Measurements from ENCODE around the gene BTBD18. TPM values are rescaled to one million over a fixed set of nuclear protein-coding genes. Genes with fewer than 3 reads are reported as not detected.
"Not testable (repeated sequence)": the region's sequence is repeated elsewhere in the genome, so short reads cannot be mapped to it uniquely, and the experiment has no call there.

The BTBD18 gene
- total and polyA plus RNA-seq, 10 of the 15 experiments (the other 5 are each of a cell fraction or from before 2014, with no cell fraction given) = 0.05 to 0.58 (median 0.19) TPM; not detected in 6

- TF ChIP-seq EZH2 (IDR thresholded peaks at IDR 0.05; ENCODE audit: borderline replicate concordance, control insufficient read depth, low read depth, low read length) (no peak), ZNF274 (IDR thresholded peaks at IDR 0.05; ENCODE audit: insufficient read depth, insufficient read length) (no peak), IKZF1 (conservative IDR thresholded peaks at IDR 0.05) (no peak)
Measured at GRCh38 chr11:57711414-57712255, 40.0 kb downstream of the BTBD18 start, which contains the start of gene MED19 (continued).

GRCh38 chr11:57709802-57710367, 41.7 kb downstream of the BTBD18 start:
- no peaks in the 10 kb centered on the region for H3K27me3 ChIP-seq (replicated peaks in 1 of 2; ENCODE audit: control insufficient read depth in 2 of 2, insufficient read depth in 2 of 2, low read length in 1 of 2)
- FAIRE-seq (no peak), DNase-seq (ENCODE audit: low read depth, low spot score) (no peak), ATAC-seq (no peak)
- peaks cover 4% of the 10 kb centered on the region for H3K4me1 ChIP-seq (ENCODE audit: control insufficient read depth, insufficient read depth, low read length)
- RAD21 ChIA-PET (ENCODE audit: unreplicated experiment) = interaction anchor here (1.0 to 1.6 kb wide), 3 partner anchors 36 to 91 kb away, joined by 4 to 6 read pairs (median 4); no protein-coding TSS in a partner anchor
- H4K20me1 ChIP-seq (ENCODE audit: control insufficient read depth, insufficient read depth) = no peaks in the 10 kb centered on the region
- no peak overlapping the region for H2AFZ ChIP-seq (ENCODE audit: control insufficient read depth, low read depth, low read length)
- CTCF ChIA-PET = interaction anchor here (1.1 to 3.1 kb wide), 6 partner anchors 31 to 814 kb away, joined by 3 to 22 read pairs (median 4); partner anchors contain the start of gene SELENOH
- no peak overlapping the region for H3K4me2 ChIP-seq (ENCODE audit: control insufficient read depth, insufficient read depth)
- WGBS (ENCODE audit: insufficient coverage, insufficient replicate concordance, low lambda C conversion rate, missing lambda C conversion rate) = 62% methylated on average over 5 of the region's 5 CpGs
- intact Hi-C loops (cut with micrococcal nuclease; ENCODE audit: unreplicated experiment) (loop anchor here (5.0 kb wide), 1 partner anchor 143 kb away; the partner anchor contains the start of gene UBE2L6), in situ Hi-C loops (cut with MboI) (no loop called here)
- H3K4me3 ChIP-seq = no peak overlapping the region
- POLR2A ChIA-PET = interaction anchor here (0.6 to 1.2 kb wide), 5 partner anchors 11 to 92 kb away, joined by 3 to 6 read pairs (median 3); no protein-coding TSS in a partner anchor
- peaks cover 48% of the 10 kb centered on the region for H3K79me2 ChIP-seq (ENCODE audit: control insufficient read depth, insufficient read depth, low read length)
- H3K36me3 ChIP-seq (ENCODE audit: control insufficient read depth in 2 of 2, insufficient read depth in 2 of 2, low read length in 1 of 2) = peaks cover 0 to 4% of the 10 kb centered on the region in 2 experiments; a peak in 1 of 4 replicates
- H3K9ac ChIP-seq (ENCODE audit: control insufficient read depth, insufficient read depth, low read length) = no peak overlapping the region
- BruUV-seq (replicated peaks) = no TSS peak
- H3K9me3 ChIP-seq (replicated peaks; ENCODE audit: control insufficient read depth, insufficient read depth, low read length) = no peaks in the 10 kb centered on the region
- no peak overlapping the region for H3K27ac ChIP-seq (ENCODE audit: control insufficient read depth, insufficient read depth)
- TF ChIP-seq RUNX3 (IDR thresholded peaks at IDR 0.05; ENCODE audit: low read length) (peak; percentile 48; the same call in 1 of the 2 replicates), NRF1 (conservative IDR thresholded peaks at IDR 0.05; ENCODE audit: low read depth, low read length) (no peak), IKZF2 (IDR thresholded peaks at IDR 0.05) (0 out of 4 replicates have a peak, but pooled peaks of 1 of the 2 experiments have one; percentile 25), JUNB (IDR thresholded peaks at IDR 0.05) (peak; percentile 62)
- SMC1A ChIA-PET (ENCODE audit: uncharacterized antibody, unreplicated experiment) = interaction anchor here (0.9 to 2.0 kb wide), 6 partner anchors 11 to 91 kb away, joined by 3 to 11 read pairs (median 4); no protein-coding TSS in a partner anchor

GRCh38 chr11:57705432-57705831, 46.2 kb downstream of the BTBD18 start:
- BruUV-seq (replicated peaks); RAD21 ChIA-PET (ENCODE audit: unreplicated experiment); in situ Hi-C loops (cut with MboI); H3K9ac ChIP-seq (ENCODE audit: control insufficient read depth, insufficient read depth, low read length); DNase-seq (ENCODE audit: low read depth, low spot score); H3K27me3 ChIP-seq (replicated peaks in 1 of 2; ENCODE audit: control insufficient read depth in 2 of 2, insufficient read depth in 2 of 2, low read length in 1 of 2); H2AFZ ChIP-seq (ENCODE audit: control insufficient read depth, low read depth, low read length); H3K27ac ChIP-seq (ENCODE audit: control insufficient read depth, insufficient read depth); FAIRE-seq; intact Hi-C loops (cut with micrococcal nuclease; ENCODE audit: unreplicated experiment); POLR2A ChIA-PET; H3K4me3 ChIP-seq; H4K20me1 ChIP-seq (ENCODE audit: control insufficient read depth, insufficient read depth); ATAC-seq; H3K79me2 ChIP-seq (ENCODE audit: control insufficient read depth, insufficient read depth, low read length); H3K4me1 ChIP-seq (ENCODE audit: control insufficient read depth, insufficient read depth, low read length); H3K9me3 ChIP-seq (replicated peaks; ENCODE audit: control insufficient read depth, insufficient read depth, low read length); H3K4me2 ChIP-seq (ENCODE audit: control insufficient read depth, insufficient read depth): not testable (repeated sequence)
- CTCF ChIA-PET = interaction anchor here (2.4 kb wide), 1 partner anchor 95 kb away, joined by 8 read pairs; no protein-coding TSS in a partner anchor
- SMC1A ChIA-PET (ENCODE audit: uncharacterized antibody, unreplicated experiment) = interaction anchor here (0.9 to 2.9 kb wide), 4 partner anchors 9 to 95 kb away, joined by 4 to 9 read pairs (median 6); no protein-coding TSS in a partner anchor
- peaks cover 3 to 20% of the 10 kb centered on the region in 2 experiments for H3K36me3 ChIP-seq (ENCODE audit: control insufficient read depth in 2 of 2, insufficient read depth in 2 of 2, low read length in 1 of 2)
- WGBS (ENCODE audit: insufficient coverage, insufficient replicate concordance, low lambda C conversion rate, missing lambda C conversion rate) = 90% methylated on average over 6 of the region's 8 CpGs
